Measurements from ENCODE around the gene EPN2.

DNA sequence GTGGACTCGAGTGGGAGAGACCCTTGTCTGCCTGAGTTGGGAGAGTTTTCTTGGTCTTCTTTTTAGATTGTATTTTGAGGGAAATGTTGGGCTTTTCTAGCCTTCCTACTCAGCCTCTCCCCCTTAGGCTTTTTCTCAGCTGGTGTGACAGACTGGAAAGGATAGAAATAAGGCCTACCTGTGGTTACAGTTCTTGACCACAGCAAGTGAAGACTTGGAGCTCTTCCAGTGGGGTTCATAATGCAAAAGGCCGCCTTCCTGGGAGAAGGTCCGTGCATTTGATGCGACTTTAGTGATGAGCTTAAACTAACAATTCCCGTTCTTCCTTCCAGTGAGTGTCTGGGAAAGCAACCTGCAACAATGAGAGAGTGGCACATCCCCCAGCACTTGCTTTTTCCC, 68.6 kb downstream of the EPN2 start:
- TF ChIP-seq, protein P1, sequence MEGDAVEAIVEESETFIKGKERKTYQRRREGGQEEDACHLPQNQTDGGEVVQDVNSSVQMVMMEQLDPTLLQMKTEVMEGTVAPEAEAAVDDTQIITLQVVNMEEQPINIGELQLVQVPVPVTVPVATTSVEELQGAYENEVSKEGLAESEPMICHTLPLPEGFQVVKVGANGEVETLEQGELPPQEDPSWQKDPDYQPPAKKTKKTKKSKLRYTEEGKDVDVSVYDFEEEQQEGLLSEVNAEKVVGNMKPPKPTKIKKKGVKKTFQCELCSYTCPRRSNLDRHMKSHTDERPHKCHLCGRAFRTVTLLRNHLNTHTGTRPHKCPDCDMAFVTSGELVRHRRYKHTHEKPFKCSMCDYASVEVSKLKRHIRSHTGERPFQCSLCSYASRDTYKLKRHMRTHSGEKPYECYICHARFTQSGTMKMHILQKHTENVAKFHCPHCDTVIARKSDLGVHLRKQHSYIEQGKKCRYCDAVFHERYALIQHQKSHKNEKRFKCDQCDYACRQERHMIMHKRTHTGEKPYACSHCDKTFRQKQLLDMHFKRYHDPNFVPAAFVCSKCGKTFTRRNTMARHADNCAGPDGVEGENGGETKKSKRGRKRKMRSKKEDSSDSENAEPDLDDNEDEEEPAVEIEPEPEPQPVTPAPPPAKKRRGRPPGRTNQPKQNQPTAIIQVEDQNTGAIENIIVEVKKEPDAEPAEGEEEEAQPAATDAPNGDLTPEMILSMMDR (optimal IDR thresholded peaks at IDR 0.05 in 1 of 3, IDR thresholded peaks at IDR 0.05 in 1 of 3, conservative IDR thresholded peaks at IDR 0.05 in 1 of 3; ENCODE audit: extremely low read depth in 1 of 3, insufficient read depth in 2 of 3, low read length in 3 of 3): no peak
- TF ChIP-seq EZH2 (IDR thresholded peaks at IDR 0.05; ENCODE audit: low read length): no peak

Data from keratinocyte (primary cell).